SU-DHL-6 (cell line): ENCODE data around the gene KIFC3.

Source experiments
- EZH2phosphoT487 ChIP-seq: fragments of 200-600 bp; sonication (generic), shearing (Covaris generic); conservative IDR thresholded peaks from 2 replicates; pipeline ENCODE4 v1.6.1; 2018; ENCODE audit warnings: mild to moderate bottlenecking, antibody characterized with exemption, low read length, moderate library complexity, mixed read lengths
- TF ChIP-seq, protein P1 (sequence below): fragments of 200-600 bp; sonication (generic); IDR thresholded peaks from one replicate; pipeline ENCODE4 v1.5.1; 2017; ENCODE audit warnings: antibody characterized with exemption, mild to moderate bottlenecking, low read length, moderate library complexity; ENCODE audit not compliant: insufficient read depth, poor library complexity, severe bottlenecking

DNA sequence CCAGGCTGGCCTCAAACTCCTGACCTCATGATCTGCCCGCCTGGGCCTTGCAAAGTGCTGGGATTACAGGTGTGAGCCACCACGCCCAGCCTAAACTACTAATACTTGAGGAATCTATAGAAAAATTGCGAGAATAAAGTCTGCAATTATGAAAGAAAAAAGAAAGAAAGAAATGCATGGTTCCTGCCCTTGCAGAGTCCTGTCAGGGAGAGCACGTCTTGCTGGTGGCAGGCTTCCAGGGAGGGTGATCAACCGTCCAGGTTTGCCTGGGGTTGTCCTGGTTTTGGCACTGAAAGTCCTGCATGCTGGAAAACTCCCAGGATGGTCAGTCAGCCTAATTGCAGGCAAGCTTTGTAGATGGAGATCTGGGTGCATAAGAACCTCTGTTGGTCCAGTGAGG lies 21.5 kb upstream of the KIFC3 start:
- TF ChIP-seq, protein P1, sequence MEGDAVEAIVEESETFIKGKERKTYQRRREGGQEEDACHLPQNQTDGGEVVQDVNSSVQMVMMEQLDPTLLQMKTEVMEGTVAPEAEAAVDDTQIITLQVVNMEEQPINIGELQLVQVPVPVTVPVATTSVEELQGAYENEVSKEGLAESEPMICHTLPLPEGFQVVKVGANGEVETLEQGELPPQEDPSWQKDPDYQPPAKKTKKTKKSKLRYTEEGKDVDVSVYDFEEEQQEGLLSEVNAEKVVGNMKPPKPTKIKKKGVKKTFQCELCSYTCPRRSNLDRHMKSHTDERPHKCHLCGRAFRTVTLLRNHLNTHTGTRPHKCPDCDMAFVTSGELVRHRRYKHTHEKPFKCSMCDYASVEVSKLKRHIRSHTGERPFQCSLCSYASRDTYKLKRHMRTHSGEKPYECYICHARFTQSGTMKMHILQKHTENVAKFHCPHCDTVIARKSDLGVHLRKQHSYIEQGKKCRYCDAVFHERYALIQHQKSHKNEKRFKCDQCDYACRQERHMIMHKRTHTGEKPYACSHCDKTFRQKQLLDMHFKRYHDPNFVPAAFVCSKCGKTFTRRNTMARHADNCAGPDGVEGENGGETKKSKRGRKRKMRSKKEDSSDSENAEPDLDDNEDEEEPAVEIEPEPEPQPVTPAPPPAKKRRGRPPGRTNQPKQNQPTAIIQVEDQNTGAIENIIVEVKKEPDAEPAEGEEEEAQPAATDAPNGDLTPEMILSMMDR = no peak
- no peak for TF ChIP-seq EZH2phosphoT487
